COLO829 (cell line): ENCODE data around the gene GCN1.

Source experiments
- DNase-seq: peaks from one replicate; pipeline ENCODE4 v3.0.0; 2012; ENCODE audit warnings: low spot score

The GCN1 gene

DNA sequence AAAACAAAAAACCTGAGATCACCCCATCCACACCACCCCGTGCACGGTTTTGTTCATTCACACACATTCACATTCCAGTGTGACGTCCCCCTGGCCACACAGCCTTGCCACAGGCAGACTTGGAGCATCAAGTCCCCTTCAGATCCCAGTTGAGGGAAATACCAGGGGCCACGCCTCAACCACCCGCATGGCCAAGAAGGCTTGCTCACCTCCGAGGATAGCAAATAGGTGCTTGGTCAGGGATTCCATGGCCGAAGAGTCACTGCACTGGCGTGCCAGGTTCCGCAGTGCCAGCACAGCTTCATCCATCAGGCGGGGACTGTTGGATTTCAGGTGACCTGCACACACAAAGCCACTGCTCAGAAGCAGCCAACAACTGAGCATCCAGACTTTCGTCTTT lies 19.0 kb downstream of the GCN1 start:
- DNase-seq = no peak

DNA sequence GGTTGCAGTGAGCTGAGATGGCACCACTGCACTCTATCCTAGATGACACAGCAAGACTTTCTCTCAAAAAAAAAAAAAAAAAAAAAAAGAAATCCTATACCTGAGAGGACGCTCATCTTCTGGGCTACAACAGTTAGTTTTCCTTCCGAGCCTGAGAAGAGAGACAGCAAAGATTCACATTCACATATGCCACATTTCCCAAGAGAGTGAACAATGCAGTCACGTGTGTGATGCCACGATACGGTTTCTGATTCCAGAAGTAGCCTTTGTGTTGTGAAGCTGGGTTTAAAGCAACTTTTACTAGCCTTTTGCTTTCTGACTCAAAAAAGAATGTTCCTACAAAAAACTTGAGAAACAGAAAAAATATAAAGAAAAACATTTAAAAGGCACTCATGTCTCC lies 19.5 kb downstream of the GCN1 start:
- no peak for DNase-seq

DNA sequence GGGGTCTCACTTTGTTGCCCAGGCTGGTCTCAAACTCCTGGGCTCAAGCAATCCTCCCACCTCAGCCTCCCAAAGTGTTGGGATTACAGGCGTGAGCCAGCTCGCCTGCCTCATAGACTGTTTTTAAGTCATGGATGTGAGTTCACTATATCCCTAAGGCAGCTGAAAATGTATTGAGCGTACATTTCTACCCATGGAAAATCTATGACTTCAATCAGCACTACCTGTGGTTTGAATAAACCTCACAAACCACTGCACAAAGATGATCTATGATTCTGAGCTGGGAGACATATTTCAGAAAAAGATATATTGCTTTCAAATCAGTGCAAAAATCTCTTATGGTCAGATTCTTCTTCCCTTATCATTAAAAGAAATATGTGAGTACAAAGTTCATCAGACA lies 22.5 kb downstream of the GCN1 start:
- DNase-seq = no peak

DNA sequence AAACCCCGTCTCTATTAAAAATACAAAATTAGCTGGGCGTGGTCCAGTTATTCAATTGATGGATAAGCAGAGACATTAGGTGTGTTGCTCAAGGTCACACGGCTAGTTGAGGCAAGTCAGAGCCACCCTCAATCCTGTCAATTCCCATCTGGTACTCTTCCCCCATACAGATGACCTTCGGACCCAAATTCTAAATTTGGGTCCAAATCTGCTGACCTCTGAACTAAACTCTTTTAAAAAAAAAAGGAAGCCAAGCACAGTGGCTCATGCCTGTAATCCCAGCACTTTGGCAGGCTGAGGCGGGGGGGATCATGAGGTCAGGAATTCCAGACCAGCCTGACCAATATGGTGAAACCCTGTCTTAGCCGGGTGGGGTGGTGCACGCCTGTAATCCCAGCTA lies 23.9 kb downstream of the GCN1 start:
- no peak for DNase-seq

DNA sequence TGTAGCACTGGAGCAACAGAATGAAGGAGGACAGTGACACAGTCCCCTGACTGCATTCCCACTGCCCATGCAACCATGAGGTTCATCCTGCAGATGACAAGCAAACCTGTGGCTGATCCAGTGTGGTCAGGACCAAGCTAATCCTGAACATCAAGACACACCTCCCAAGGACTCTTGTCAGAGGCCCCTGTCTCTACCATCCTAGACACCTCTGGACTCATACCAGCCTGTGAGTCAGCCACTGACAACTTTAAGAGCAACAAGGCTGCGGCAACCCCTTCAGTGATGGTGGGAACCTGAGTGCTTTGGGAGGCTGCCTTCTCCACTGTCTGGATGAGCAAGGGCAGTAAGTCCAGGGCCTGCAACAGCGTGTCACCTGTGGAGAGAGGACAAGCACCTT lies 24.6 kb downstream of the GCN1 start:
- DNase-seq = no peak

DNA sequence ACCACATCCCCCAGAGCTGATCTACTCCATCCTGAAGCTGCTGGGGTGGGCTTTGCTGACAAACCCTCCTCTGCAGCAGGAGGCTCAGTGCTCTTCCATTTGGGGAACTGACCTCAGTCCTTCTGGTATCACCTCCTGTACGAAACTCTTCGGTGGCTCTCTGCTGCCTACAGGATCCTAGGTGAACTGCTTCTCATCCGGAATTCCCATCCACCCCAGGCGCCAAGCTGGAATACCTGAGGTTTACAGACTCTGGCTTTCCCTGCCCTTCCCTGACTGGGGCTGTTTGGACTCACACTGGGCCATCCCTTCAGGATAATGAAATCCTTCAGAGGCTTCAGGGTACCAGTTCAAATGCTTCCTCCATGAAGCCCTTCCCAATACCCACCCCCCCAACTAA lies 26.2 kb downstream of the GCN1 start:
- no peak for DNase-seq

DNA sequence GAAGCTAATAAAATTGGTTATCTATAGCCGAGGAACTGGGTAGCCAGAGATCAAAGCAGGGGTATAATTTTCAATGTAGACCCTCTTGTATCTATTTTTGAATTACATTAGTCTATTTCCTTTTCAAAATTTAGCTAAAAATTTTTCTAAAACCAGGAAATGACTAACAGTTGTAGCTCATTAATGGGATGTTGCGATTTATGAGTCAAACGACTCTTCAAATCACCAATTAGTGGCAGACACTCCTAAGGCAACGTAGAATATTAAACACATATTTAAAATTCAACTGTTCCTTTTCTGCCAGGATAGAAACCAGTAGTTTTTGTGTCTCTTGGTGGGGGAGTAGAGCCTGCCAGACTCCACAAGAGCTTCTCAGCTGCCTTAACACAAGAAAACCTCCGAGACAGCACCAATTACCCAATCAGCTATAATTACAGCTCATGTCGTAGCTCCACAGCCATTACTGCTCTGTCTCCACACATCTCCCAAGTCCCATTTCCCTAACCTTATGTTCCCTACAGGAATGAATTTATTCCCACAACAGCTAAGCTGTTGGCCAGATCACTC lies 26.9 kb downstream of the GCN1 start:
- DNase-seq = no peak

DNA sequence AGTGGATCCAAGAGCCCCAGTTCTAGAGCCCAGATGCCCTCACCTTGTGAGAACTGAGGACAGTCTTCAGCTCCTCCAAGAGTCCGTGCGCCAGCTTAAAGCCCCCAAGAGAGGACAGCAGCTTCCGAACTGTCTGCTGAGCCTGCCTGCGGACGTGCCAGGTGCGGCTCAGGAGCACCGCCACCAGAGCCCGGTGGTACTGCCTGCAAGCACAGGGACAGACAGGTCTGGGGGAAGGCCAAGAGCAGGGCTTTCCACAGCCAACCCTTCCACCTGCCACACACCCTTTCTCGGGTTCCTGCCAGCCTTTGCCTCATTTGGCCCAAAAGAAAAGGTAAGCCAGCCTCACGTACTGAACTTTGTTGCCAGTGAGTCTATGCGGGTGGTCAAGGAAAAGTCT lies 30.2 kb downstream of the GCN1 start:
- DNase-seq = no peak

DNA sequence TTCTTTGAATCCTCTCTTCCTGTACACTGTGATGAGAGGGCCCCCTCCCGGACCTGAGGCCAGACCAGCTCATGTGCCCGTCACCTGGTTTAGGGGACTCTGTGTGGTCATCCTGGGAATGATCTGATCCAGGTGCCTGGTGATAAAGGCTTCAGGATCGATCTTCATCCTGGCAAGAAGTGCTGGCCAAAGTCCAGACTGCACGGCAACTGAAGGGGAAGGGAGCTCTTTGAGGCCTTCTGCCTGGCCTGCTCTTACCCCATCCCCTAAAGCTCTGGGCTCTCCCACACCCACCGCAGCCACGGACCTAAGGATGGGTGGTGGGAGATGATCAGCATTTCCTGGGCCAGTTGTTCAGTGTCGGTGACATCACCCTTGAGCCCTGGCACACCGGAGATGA lies 31.8 kb downstream of the GCN1 start:
- DNase-seq = no peak

DNA sequence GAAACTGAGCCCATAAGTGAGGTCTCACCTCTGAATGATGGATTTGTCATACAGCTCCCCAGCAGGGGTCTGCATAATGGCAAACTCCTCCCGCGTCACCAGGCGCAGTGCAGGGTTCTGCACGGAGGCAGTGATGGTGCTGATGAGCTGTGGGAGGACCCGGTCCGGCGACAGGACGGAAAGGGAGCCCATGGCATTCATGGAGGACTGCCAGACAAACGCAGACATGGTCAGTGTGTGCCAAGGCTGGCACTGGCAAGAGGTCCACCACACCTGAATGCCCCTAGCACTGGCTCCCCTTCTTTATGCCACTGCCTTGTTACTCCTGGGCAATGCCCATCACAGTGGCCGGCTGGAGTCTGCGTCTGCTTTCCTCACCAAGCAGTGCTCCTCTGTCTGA lies 32.7 kb downstream of the GCN1 start:
- no peak for DNase-seq

DNA sequence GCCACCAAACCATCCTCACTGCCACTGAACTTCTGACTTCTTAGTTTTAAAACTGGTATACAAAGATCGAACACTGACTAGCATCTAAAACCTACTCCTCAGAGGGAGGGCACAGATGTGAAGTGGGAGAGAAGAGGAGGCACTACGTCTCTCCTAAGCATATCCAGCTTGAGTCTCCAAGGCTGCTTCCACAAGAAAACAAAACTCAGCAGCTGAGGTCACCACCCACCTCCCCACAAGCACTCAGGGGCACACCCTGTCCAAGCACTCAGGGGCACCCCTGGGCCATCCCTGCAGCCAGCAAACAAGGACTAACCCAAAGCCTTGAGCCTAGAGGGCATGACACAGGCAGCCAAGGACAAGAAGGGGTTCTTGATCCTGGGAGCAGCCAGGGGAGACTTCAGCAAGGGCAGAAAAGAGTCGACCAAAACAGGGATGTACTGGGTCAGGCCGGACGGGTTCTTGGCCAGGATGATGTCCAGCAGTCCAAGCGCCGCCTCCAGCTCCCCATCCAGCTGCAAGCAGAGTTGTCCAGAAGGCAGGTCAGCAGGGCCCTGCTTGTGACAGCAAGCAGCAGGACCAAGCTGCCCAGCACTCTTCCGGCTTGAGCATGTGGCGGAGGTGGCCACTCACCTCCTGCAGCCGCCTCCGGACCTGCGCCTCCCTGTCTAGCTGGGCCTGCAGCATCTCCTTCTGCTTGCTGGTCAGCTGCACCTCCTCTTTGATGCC lies 34.8 kb downstream of the GCN1 start:
- DNase-seq = no peak

DNA sequence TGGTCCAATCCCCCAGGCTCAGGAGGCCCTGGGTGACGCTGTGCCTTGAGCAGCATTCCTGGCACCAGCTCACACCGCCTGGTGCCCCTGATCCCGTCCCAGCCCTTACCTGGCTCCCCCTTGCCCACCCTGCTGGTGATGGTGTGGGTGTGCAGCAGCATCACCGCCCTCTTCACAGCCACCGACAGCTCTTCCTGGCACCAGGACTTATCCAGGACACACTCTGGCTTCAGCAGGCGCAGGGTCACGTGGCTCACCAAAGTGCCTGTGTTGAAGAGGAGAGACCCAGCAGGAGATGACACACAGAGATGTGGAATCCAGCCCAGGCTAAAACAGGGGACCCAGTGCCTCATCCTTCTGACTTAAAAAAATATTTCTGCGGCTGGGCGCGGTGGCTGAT lies 36.2 kb downstream of the GCN1 start:
- DNase-seq = no peak

DNA sequence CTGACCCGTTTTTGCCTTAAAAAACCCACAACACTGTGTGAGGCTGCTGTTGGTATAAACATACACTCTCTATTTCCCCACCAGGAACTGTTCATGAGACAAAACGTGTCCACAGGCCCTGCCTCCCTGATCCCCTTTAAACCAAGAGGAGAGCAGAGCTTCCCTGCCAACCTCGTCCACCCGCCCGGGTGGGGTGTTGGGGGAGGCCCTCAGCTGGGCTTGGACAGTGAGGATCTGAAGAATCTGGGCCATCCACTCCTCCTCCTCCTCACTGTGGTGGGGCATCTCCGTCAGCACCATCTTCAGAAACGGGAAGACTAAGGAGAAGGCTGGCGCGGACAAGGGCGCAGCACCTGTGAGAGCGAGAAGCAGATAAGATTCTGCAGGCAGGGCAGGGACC lies 36.8 kb downstream of the GCN1 start:
- no peak for DNase-seq

DNA sequence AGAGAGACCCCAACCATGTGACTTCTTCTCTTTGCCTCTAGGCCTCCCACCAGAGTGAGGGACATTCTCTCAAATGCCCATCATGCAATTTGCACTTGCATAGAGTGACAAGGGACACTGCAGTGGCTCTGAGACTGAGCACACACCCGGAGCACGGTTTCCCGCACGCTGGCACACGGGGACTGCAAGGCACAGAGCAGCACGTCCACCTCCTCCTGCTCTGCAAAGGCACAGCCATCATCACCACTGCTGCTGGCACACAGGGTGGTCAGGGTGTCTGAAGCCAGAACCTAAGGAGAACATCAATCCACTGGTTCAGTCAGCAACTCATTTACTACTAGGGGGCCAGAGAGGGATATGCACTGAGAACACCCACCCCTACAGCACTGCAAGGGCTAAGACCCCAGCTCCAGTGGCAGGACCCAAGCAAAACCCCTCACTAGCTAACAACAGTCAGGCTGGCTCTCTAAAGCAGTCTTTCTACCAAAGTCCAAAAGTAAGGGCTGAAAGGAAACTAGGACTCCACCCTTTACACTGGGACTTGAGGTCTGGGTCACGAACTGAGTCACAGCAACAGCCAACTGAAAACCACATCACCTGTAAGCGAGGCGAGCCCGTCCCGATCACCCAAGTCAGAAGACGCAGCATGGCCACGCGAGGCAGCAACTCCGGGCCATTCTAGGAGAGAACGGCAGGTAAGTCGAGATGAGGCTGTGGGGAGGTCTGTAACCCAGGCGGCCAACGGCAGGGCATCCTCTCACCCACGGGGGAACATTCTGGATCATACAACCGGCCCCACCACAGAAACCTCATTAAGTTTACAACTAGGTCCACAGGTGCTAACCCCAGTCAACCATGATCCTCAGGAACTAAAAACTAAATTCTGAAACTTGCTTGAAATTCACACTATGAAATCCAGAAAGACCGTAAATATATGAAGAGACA lies 37.9 kb downstream of the GCN1 start:
- no peak for DNase-seq

DNA sequence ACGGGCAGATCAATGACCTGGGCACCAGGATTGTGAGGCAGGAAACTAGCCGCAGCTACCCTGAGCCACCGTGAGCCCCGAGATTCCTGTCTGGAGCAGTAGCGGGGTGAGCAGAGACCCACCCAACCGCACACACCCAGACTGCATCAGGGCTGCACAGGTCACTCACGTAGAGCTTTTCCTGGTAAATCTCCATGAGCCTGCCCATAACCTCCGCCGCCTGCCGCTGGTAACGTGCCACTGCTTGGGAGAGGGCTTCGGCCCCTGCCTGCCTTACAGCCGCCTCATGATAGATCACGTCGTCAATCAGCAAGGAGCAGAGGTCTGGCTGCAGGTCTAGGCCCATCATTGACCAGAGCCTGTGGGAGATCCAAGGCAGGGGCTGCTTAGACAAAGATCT lies 39.4 kb downstream of the GCN1 start:
- DNase-seq = no peak

DNA sequence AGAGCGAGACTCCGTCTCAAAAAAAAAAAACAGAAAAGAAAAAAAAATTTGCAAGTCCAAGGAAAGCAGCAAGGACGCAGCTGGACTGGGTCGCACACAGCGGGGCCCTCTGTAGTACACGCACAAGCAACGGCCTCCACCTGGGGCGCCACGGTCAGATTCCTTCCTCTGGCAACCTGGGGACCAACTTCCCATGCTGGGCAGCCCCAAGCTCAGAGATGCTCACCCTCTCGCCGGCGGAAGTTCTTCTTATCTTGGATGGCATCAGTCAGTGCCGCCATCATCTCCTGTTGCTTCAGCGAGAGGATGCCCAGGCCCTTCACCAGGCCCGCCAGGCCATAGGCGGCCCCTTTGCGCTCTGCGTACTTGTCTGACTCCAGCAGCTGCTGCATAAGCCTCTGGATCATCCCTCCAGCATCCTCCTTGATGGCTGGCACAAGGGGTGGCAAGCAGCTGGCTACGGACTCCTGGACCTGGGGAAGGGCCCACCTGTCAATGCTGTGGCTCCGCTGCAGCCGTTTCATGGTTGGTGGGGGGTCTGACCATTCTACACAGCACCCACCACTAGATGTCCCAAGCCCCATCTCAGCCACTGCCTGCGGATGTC lies 43.5 kb downstream of the GCN1 start:
- no peak for DNase-seq

DNA sequence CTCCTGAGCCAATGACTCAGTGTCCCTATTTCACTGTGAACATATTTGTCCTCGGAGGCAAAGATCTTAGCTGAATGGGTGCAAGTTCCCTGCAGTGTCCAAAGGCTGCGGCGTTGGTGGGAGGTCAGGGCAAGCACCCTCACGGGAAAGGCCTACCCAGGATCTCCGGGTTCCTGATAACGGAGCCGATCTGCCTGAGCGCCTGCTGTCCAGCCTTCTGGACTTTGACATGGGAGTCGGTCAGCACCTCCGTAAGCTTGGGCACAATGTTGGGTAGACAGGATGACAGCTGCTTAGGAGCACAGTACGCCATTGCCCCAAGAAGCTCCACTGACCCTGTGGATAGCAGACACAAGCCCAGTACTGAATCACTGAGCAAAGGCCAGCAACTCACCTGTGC lies 46.5 kb downstream of the GCN1 start:
- no peak for DNase-seq

DNA sequence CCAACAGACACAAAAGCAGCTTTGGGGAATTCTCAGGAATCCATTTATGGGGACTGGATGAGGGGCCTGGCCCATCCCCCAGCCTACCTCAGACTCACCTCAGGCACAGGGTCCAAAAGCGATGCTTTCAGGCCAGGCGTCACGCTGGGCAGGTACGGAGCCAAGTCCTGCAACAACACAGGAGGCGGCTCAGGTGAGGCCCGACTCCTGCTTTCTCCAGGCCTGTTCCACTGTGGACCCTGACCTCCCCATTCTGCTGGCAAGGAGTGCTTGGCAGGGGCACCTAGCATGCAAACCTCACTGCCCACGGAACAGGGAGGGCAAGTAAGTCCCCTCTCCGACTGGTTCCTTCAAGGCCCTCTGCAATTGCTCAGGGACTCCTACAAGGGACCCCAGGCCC lies 49.4 kb downstream of the GCN1 start:
- DNase-seq = no peak

DNA sequence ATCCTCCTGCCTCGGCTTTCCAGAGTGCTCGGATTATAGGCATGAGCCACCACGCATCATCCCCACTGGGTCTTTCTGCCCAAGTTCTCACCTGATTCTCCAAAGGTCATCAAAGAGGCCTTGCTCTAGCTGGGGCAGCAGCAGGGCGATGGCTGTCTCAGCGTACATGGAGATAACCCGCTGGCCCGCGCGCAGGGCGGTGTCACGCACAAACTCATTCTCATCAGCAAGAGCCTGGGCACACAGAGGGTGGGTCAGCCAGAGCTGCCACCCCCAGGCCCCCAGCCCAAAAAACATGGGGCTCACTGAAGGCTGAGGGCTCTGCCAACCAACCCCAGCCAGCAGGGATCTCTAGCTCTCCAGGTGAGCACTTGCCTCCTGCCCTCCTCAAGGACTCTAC lies 50.3 kb downstream of the GCN1 start:
- no peak for DNase-seq

DNA sequence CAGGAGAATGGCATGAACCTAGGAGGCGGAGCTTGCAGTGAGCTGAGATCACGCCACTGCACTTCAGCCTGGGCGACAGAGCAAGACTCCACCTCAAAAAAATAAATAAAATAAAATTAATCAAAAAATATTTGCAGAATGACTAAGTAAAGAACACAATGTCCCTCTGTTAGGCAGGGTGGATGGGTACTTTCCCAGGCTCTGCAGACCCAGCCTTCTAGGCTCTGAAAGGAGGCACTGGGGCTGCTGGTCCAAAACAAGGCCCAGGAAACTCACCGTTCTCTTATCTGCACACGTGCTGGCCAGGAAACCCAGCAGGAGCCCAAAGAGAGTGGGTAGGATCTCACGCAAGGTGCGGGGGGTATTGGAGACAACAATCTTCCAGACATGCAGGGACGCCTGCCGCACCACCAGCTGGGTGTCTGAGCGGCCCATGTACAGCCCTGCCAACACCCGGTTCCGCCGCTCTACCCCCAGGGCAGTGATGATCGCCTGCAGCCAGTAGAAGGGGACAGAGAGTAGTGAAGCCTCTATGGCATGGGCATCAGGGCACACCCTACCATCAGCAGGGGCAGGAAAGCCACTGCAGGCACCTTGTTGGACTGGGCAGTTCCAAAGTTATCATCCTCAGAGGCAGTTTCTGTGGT lies 52.2 kb downstream of the GCN1 start:
- DNase-seq = peak; percentile 20

DNA sequence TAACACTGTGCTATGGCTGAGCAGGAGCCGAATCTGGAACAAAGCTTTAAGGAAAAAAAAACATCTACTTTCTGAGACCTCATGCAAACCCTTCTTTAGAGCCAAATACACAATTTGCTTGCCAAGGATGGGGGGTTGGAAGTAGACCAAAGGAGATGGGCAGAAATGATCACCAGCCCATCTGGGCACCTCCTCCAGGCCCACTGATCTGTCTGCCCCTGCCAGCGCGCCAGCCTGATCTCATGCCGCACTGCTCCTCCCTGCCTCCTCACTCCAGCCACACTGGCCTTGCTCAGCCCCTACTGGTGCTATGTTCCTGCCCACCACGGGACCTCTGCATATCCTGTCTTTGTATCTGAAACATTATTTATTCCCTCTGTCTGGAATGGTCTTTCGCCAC lies 53.2 kb downstream of the GCN1 start:
- DNase-seq = no peak

DNA sequence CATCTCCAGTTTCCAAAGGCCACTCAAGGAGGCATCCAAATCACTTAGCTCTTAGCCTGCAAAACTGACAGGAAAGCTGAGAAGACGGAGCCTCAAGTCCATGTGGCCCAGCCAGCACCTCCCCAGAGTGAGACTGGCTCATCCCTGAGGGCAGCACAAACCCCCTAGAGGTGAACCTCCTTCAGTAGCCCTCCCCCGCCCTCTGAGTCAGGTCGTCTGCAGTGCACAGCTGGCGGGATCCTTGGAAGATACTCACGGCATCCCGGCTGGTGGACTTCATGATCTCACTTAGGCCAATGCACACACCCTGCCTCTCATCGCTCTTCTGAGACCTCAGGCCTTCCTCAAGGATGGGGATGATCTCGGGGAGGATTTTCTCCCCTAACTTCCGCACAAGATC lies 53.9 kb downstream of the GCN1 start:
- no peak for DNase-seq
